ENCODE results near the gene HBE1.
"Not testable (repeated sequence)": the region's sequence is repeated elsewhere in the genome, so short reads cannot be mapped to it uniquely, and the experiment has no call there.

HBE1 gene

DNA sequence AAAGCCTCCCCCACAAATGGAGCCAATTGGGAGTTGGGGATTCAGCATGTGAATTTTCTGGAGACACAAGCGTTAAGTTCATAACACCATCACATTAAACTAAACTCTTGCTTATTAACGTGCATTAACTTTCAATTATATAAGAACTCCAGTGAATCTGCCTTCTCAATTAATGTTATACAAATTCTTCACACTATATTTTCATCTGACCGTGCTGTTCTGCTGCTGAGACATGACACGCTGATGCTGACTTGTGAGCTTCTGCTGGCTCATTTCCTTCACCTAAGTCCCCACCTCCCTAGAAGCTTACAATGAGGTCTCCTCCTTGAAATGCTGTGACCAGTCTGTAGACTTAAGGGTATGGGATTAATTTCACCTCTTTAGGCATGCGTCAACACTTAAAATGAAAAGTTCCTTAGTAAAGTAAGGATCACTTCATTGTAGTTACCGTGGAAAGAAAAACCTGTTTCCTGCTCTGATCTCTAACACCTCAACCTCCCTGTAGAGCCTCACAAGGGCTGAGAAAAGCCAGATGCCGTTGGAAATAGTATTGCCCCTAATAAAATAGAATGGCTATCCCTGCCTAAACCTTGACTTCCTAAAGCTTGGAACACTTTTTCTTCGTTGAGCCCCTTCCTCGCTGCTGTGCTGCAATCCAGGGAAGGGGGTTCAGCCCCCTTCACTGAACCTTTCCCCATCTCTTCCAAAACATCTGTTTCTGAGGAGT is 17.4 kb downstream of the HBE1 start:
- DNase-seq: no peak

DNA sequence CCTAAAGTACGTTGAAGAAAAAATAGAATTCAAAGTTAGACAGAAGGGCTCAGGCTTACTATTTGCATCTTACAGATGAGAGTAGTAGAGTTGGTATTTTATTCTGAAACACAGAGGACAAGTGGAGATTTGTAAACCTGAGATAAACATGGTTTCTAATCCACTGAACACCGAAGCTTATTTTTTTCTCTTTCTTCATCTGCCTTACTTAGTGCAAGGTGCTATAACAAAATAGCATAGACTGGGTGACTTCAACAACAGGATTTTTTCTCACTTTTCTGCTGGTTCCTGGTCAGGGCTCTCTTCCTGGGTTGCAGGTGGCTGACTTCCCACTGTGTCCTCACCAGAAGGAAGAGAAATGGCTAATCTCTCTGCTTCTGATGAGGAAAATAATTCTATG is 18.0 kb downstream of the HBE1 start:
- DNase-seq: no peak

DNA sequence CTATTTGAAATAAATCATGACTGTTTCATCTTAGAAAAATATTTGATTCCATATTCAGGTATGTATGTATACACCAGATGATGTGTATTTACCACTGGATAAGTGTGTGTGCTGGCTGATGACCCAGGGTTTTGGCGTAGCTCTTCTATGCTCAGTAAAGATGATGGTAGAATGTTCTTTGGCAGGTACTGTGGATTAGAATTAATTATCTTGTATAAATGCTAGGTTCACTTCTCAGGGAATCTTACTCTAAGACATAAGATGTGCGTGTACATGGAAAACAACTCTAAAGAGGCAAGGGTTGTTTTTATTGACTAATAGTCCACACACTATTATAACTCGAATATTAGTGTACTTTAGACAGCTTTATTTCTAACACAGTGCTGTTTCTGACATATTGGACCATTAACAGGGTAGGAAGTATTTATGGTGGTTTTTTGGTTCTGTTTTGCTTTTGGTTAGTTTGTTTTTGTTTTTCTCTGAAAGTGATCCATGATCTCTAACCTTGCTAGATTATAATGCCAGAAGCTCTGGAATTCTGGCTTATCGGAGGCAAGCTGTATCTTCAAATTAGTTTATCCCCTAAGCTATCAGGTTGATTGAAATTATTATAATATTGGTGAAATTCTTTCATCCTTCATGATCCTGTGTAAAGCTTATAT is 19.1 kb downstream of the HBE1 start:
- DNase-seq: no peak

DNA sequence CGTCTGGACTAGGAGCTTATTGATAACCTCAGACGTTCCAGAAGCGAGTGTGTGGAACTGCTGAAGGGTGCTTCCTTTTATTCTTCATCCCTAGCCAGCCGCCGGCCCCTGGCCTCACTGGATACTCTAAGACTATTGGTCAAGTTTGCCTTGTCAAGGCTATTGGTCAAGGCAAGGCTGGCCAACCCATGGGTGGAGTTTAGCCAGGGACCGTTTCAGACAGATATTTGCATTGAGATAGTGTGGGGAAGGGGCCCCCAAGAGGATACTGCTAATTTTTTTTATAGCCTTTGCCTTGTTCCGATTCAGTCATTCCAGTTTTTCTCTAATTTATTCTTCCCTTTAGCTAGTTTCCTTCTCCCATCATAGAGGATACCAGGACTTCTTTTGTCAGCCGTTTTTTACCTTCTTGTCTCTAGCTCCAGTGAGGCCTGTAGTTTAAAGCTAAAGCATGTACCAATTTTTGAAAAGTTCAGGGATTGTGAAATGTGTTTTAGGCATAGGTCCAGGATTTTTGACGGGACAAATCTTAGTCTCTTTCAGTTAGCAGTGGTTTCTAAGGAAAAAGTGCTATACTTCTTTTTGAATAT is 19.8 kb downstream of the HBE1 start, which contains the start of gene HBG1:
TSS of gene HBG1 (minus strand) at position 51 of the 590 bp plus-strand sequence. CDS start 53 bp downstream, outside the sequence.
- not testable (repeated sequence) for DNase-seq

DNA sequence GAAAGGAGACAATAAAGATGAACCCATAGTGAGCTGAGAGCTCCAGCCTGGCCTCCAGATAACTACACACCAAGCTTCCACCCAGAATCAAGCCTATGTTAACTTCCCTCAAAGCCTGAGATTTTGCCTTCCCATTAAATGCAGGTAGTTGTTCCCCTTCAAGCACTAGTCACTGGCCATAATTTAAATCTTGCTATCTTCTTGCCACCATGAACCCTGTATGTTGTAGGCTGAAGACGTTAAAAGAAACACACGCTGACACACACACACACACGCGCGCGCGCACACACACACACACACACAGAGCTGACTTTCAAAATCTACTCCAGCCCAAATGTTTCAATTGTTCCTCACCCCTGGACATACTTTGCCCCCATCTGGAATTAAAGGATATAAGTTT is 21.2 kb downstream of the HBE1 start:
- DNase-seq: not testable (repeated sequence)

DNA sequence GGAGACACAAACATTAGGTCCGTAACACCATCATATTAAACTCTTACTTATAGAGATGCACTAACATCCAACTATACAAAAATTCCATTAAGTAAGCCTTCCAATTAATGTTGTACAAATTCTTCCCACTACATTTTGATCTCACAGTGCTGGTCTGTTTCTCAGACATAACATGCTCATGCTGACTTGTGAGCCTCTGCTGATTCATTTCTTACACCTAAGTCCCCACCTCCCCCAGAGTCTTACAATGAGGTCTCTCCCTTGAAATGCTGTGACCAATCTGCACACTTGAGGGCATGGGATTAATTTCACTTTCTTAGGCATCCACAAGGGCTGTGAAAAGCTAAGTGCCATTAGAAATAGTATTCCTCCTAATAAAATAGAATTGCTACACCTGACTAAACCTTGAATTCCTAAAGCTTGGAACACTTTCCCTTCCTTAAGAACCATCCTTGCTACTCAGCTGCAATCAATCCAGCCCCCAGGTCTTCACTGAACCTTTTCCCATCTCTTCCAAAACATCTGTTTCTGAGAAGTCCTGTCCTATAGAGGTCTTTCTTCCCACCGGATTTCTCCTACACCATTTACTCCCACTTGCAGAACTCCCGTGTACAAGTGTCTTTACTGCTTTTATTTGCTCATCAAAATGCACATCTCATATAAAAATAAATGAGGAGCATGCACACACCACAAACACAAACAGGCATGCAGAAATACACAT is 22.1 kb downstream of the HBE1 start:
- no peak for DNase-seq

DNA sequence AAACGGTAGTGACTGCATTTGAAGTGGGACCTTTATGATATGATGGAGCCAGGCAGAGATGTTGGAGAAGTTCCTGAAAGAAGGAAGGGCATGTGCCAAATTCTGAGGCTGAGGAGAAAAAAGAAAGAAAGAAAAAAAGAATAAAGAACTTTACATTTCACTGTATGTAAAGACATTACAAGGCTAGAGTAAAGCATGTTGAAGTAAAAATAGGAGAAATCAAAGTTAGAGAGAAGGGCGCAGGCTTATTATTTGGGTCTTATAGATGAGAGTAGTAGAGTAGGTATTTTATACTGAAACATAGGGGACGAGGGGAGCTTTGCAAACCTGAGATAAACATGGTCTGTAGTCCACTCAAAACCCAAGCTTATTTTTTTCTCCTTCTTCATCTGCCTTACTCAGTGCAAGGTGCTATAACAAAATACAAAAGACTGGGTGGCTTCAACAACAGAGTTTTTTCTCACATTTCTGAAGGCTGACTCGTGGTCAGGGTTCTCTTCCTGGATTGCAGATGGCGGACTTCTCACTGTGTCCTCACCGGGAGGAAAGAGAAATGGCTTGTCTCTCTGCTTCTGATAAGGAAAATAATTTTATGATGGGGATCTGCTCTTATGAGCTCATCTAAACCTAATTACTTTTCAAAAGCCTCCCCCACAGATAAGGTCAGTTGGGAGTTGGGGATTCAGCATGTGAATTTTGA is 22.8 kb downstream of the HBE1 start:
- no peak for DNase-seq

DNA sequence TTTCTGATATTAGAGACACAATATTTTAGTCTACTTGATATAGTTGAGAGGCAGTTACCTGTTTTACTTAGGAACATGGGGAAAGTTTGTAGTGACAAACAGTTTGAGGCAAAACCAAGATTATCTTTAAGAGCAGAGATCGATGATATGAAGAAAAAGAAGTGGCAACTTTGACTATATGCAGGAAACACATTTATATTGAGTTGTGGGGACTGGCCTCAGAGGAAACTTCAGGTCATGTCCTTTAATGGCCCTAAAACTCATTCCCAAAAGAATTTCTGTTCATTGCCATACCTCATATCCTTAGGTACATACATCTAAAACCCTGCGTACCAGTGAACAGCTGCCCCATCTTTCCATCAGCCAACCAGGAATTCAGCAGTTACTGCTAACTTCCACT is 24.6 kb downstream of the HBE1 start:
- no peak for DNase-seq

DNA sequence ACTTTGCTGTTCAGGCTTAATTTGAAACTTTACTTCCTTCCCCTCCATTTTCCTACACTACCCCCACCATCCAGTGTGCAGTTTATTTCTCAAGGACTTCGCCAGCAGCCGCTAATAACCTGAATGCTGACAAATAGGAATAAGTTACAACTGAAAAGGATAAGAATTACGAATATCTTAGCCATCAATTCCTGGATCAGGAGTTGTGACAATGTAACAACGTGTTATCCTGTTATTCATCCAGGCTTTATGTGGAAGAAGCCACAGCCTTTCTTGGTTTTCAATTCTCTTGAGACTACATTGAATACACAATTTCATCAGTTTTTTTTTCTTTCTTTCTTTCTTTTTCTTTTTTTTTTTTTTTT is 25.9 kb downstream of the HBE1 start:
- no peak for DNase-seq

DNA sequence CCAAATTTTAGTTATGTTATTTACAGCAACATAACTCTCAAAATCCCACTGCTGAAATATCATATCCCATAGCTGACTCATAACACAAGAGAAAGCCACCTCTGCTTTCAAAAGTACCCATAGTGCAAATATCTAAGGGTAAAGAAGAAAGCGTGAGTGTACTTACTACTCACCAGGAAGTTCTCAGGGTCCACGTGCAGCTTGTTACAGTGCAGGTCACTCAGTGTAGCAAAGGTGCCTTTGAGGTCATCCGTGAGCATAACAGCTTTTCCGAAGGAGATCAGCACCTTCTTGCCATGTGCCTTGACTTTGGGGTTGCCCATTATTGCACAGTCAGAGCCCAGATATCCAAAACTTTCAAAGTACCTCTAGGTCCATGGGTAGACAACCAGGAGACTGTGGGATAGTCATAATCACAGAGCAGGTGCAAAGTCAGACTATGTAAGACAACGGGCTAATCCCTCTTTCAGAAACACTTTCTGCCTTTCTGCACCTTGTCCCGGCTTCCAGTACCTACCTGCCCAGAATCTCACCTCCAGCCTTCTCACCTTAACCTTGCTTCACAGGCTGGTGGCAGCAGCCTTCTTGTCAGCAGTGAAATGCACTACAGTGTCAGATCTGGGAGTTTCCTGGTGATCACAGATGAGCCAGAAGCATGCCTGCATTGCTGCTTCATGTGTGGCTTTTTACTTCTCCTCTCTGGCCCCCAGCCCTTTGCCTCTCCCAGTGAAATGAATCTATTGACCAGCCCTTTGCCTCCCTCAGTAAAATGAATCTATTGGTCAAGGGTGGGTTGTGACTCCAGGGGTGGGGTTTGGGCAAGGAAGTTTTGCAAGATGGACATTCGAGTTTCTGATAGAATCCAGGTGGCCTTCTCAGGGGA is 26.6 kb downstream of the HBE1 start:
- DNase-seq: no peak

DNA sequence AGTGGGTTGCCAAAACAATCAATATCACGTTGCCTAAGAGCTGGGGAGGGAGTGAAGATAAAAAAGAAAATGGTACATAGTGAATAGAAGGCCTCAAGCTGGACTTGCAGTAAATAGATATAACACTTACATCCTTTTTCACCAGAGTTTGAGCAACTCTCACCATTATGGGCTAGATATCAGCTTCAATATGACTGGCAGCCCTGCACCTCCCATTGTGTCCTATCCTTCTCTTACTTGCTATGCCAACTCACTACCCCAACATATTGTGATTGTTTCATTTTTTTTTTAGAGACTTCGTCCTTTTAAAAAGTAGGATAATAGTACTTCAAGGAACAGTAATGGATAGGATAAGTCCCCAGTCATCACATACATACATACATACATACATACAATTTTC is 27.5 kb downstream of the HBE1 start:
- DNase-seq: no peak

DNA sequence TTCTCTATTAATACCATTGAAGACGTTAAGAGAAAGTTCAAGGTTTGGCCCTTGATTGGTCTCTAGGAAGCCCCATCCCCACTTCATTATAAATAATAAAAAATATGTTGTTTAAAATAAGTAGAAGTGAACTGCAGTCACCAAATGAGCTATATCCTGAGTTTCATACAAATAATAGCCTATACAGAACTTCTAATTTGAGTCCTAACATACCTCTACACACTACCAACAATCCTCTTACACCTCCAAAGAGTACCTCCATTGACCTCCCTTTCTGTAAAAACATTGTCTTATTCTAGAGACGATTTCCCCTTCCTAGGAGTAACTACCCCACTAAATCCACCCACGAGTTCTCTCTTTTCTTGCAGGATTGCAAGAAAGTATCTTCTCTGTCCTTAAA is 28.3 kb downstream of the HBE1 start:
- DNase-seq: no peak

DNA sequence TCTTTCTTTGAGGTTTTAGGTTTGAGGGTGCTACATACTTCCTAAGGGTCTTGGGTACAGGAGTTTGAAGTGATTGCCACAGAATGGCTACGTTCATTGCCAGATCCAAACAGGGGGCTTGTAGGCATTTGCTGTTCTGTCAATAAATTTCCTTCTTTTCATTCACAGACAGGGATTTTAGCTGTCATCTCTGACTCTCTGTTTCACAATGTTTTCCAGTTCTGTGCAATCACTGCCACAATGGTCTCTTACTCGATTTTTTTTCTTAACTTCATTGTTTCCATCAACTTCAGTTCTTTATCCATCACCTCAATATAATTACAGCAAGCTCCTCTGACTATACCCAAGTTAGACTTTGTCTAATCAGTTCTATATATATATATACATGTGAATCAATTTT is 29.3 kb downstream of the HBE1 start:
- DNase-seq: no peak

DNA sequence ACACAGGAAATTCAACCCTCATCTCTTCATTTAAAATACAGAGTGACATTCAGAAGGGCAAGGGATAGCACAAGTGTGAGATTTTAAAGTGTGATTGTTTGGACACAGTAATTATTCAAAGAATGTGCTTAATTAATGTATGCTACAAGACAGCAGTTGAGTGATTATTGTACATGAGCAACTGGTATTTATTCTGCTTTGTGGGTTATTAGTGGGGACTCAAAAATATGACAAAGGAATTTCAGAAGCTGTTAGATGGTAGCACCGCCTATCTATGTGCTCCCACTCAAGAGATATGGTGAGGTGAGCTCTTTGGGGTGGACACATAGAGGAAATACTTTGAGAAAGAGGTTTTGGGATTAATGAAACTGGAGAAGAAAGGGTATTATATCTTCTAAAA is 29.7 kb downstream of the HBE1 start:
- no peak for DNase-seq

DNA sequence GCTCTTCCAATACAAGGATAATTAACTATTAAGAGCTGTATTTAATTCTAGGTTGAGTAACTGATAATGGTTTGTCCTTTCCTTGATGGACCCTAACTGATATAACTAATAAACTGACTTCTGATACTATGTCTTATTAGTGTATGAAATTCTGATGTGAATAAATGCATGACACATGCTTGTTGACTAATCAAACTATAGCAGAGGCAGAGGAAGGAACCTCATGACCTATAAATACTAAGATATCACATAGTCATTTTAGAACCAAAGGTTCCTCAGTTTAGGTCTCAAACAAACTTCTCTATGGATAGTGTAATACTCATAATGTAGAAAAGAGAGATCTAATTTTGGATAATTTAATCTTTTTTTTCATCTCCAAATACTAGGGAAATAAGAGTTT is 30.7 kb downstream of the HBE1 start:
- no peak for DNase-seq

DNA sequence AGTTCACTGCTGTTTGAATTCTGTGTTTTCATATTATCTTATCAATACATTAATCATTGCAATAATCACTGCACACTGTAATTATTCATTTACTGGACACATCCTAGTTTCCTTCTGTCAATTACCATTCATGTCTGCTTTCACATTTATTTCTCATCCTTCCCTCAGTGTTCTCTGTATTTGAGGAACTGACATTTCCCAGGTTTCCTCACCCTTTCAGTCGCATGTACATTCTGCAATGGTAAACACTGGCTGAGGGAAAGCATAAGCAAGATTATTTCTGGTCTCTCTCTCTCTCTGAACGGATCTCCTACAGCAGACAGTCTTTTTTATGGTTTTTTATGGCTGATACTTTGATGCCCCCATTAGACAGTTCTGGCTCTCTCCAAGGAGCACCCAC is 31.3 kb downstream of the HBE1 start:
- DNase-seq: no peak

DNA sequence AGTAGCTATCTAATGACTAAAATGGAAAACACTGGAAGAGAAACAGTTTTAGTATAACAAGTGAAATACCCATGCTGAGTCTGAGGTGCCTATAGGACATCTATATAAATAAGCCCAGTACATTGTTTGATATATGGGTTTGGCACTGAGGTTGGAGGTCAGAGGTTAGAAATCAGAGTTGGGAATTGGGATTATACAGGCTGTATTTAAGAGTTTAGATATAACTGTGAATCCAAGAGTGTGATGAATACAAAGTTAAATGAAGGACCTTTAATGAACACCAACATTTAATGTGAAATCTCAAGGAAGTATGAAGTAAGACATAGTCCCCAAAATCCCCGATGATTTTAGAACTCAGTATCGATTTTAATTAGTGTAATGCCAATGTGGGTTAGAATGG is 32.3 kb downstream of the HBE1 start:
- no peak for DNase-seq

DNA sequence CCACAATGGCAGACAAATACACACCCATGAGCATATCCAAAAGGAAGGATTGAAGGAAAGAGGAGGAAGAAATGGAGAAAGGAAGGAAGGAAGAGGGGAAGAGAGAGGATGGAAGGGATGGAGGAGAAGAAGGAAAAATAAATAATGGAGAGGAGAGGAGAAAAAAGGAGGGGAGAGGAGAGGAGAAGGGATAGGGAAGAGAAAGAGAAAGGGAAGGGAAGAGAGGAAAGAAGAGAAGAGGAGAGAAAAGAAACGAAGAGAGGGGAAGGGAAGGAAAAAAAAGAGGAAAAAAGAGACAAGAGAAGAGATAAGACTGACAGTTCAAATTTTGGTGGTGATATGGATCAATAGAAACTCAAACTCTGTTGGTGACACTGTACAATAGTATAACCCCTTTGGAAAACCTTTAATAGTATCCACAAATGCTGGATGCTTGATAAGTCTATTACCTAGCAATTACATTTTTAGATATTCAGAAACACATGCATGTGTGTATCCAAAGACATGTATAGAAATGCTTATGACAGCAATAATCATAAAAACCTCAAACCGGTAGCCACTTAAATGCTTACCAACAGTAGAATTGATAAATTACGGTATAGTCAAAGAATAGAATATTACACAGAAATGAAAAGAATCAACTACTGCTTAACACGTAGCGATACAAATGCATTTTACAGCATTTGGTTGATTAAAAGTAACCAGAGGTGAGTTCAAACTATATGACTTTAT is 34.2 kb downstream of the HBE1 start:
- DNase-seq: no peak

DNA sequence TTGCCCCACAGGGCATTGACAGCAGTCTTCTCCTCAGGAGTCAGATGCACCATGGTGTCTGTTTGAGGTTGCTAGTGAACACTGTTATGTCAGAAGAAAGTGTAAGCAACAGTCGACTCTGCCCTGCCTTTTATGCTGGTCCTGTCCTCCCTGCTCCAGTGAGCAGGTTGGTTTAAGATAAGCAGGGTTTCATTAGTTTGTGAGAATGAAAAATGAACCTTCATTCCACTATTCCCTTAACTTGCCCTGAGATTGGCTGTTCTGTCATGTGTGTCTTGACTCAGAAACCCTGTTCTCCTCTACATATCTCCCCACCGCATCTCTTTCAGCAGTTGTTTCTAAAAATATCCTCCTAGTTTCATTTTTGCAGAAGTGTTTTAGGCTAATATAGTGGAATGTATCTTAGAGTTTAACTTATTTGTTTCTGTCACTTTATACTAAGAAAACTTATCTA is 35.3 kb downstream of the HBE1 start, which contains the start of gene HBD:
TSS of gene HBD (minus strand) at position 103 of the 454 bp plus-strand sequence. CDS start at position 53, 50 bp downstream.
- no peak for DNase-seq

DNA sequence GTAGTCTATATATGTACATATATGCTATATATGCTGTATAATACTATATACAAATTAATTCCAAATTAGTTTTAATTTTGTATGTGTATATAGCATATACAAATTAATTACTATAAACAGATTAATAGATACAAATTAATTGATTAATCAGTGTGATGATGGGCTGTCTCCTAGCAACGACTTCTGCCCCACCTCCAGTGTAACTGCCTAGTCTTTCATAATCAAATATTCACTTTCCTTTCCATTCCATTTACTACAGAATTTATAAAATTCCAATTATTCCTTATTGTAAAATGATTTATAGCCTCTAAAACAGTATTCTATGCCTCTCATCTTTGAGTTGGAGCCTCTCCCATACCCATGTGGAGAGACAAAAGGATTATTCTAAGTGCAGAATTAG is 36.4 kb downstream of the HBE1 start:
- no peak for DNase-seq

DNA sequence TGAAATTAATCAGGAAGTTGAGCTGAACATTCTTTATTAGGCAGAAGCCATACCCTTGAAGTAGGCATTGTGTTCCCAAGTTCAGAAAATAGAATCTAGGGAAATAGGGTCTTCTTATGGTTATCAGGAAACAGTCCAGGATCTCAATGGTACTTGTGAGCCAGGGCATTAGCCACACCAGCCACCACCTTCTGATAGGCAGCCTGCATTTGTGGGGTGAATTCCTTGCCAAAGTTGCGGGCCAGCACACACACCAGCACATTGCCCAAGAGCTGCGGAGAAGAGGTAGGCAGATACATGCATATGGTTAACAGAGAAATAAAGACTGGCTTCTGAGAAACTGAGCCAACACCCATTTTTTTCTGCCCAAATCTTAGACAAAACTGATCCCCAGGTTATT is 36.9 kb downstream of the HBE1 start:
- no peak for DNase-seq
